ENCODE data around the gene TPSG1. TPM values are rescaled to one million over a fixed set of nuclear protein-coding genes. Genes with fewer than 3 reads are reported as not detected.
"Not testable (repeated sequence)": the region's sequence is repeated elsewhere in the genome, so short reads cannot be mapped to it uniquely, and the experiment has no call there.

TPSG1 gene
- total RNA-seq, 6 experiments from 2014 or later, result 0.20 to 0.43 (median 0.43) TPM; not detected in 3

DNA sequence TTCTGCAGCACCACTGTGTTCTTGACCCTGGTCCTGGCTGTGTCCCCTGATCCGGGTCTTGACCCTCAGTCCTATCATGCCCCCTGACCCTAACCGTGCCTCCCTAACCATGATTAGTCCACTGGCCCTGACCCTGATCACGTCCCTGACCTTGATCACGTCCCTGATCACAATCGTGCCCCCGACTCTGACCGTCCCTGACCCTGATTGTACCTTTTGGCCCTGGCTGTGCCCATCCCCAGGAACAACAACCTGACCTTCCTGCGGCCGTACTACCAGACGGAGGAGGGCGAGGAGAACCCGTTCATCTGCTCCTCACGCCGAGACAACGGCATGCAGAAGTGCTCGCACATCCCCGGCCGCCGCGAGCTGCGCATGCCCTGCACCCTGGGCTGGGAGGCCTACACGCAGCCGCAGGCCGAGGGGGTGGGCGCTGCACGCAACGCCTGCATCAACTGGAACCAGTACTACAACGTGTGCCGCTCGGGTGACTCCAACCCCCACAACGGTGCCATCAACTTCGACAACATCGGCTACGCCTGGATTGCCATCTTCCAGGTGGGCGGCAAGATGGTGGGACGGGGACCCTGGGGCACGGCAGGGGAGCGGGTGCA is 24.9 kb downstream of the TPSG1 start:
- ATAC-seq, result peak in 1 of 4 donors; percentile 2
- intact Hi-C loops (cut with DNase I), result no loop called here
- no peaks in the 10 kb centered on the region for H3K9me3 ChIP-seq
- H3K36me3 ChIP-seq, result peaks cover 0 to 1% (median 0%) of the 10 kb centered on the region in 4 donors
- DNase-seq, result no peak
- TF ChIP-seq, protein P1, sequence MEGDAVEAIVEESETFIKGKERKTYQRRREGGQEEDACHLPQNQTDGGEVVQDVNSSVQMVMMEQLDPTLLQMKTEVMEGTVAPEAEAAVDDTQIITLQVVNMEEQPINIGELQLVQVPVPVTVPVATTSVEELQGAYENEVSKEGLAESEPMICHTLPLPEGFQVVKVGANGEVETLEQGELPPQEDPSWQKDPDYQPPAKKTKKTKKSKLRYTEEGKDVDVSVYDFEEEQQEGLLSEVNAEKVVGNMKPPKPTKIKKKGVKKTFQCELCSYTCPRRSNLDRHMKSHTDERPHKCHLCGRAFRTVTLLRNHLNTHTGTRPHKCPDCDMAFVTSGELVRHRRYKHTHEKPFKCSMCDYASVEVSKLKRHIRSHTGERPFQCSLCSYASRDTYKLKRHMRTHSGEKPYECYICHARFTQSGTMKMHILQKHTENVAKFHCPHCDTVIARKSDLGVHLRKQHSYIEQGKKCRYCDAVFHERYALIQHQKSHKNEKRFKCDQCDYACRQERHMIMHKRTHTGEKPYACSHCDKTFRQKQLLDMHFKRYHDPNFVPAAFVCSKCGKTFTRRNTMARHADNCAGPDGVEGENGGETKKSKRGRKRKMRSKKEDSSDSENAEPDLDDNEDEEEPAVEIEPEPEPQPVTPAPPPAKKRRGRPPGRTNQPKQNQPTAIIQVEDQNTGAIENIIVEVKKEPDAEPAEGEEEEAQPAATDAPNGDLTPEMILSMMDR (IDR thresholded peaks at IDR 0.05), result no peak
- no peak for TF ChIP-seq POLR2A (IDR thresholded peaks at IDR 0.05)
- WGBS (ENCODE audit: insufficient coverage, low coverage, low lambda C conversion rate, missing lambda C conversion rate), result 35% methylated on average over 8 of the region's 38 CpGs
- no peaks in the 10 kb centered on the region for H3K4me1 ChIP-seq
- no peak overlapping the region for H3K27ac ChIP-seq
- H3K27me3 ChIP-seq, result no peaks in the 10 kb centered on the region
- H3K4me3 ChIP-seq, result no peak overlapping the region

DNA sequence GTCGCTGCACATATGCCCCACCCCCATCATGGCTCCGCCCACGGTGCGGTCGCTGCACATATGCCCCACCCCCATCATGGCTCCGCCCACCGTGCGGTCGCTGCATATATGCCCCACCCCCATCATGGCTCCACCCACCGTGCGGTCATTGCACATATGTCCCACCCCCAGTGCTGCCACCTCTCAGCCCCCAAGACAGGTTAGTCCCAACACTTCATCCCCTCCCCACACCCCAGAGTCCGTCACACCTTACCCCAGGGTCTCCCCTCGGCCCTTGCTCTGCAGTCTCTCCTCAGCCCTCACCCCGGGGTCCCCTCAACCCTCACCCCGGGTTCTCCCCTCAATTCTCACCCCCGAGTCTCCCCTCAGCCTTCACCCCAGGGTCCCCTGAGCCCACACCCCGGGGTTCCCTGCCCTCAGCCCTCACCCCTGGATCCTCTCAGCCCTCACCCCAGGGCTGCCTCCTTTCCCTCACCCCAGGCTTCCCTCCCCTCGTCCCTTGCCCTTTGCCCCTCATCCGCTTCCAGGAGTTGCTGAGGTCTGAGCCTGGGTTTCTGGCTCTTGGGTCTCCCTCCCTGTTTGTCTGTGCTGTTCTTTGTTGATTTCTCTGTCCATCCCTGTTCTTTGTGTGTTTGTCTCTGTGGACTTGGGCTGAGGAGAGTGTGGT is 25.6 kb downstream of the TPSG1 start:
- peaks cover 0 to under 1% (median 0%) of the 10 kb centered on the region in 4 donors for H3K4me1 ChIP-seq
- no peaks in the 10 kb centered on the region for H3K27me3 ChIP-seq
- intact Hi-C loops (cut with DNase I), result no loop called here
- H3K9me3 ChIP-seq, result no peaks in the 10 kb centered on the region
- no peak overlapping the region for H3K4me3 ChIP-seq
- DNase-seq (no peak), ATAC-seq (peak in 3 of 4 donors; percentile 18 to 54 (median 18))
- H3K36me3 ChIP-seq, result no peaks in the 10 kb centered on the region
- no peak for TF ChIP-seq POLR2A (IDR thresholded peaks at IDR 0.05)
- TF ChIP-seq, protein P1 (IDR thresholded peaks at IDR 0.05), result no peak
- WGBS (ENCODE audit: insufficient coverage, low coverage, low lambda C conversion rate, missing lambda C conversion rate), result 68% methylated on average over 9 of the region's 19 CpGs
- no peak overlapping the region for H3K27ac ChIP-seq

DNA sequence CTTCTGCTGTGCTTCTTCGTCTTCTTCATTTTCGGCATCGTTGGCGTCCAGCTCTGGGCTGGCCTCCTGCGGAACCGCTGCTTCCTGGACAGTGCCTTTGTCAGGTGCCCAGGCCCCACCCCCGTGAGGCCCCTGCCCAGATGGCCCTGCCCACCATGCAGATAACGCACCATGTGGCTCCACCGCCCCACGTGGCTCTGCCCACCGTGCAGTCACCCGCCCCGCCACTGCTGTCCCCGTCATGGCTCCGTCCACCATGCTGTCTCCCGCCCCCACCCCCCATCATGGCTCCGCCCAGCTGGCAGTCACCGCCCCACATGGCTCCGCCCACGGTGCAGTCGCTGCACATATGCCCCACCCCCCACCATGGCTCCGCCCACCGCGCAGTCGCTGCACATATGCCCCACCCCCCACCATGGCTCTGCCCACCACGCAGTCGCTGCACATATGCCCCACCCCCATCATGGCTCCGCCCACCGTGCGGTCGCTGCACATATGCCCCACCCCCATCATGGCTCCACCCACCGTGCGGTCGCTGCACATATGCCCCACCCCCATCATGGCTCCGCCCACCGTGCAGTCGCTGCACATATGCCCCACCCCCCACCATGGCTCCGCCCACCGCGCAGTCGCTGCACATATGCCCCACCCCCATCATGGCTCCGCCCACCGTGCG is 26.3 kb downstream of the TPSG1 start:
- ATAC-seq; H3K36me3 ChIP-seq; H3K4me1 ChIP-seq; intact Hi-C loops (cut with DNase I); DNase-seq; H3K9me3 ChIP-seq; H3K4me3 ChIP-seq; H3K27ac ChIP-seq; H3K27me3 ChIP-seq: not testable (repeated sequence)
- 78% methylated on average over 34 of the region's 44 CpGs for WGBS (ENCODE audit: insufficient coverage, low coverage, low lambda C conversion rate, missing lambda C conversion rate)

DNA sequence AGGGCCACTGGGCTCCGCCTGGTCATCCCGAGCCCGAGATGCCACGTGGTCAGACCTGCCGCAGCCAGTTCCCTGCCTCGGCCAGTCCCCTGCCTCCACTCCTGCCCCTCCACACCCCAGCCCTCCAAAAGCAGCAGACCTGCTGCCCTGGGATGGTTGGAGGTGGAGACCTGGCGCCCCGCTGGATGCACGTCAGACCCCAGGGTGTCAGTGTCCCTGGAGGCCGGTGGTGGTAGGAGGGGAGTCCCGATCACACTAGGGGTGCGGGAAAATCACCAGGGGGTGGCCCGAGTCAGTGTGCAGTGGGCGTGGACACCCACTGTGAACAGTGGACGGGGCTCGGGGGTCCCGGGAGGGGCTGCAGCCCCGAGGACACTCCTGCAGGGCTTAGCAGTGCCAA is 26.9 kb downstream of the TPSG1 start:
- H3K27ac ChIP-seq, result no peak overlapping the region
- no peaks in the 10 kb centered on the region for H3K36me3 ChIP-seq
- intact Hi-C loops (cut with DNase I), result no loop called here
- H3K4me1 ChIP-seq, result peaks cover 0 to 13% (median 0%) of the 10 kb centered on the region in 4 donors
- H3K27me3 ChIP-seq, result no peaks in the 10 kb centered on the region
- no peak overlapping the region for H3K4me3 ChIP-seq
- no peak for DNase-seq
- WGBS (ENCODE audit: insufficient coverage, low coverage, low lambda C conversion rate, missing lambda C conversion rate), result 87% methylated on average over 6 of the region's 18 CpGs
- ATAC-seq, result no peak
- H3K9me3 ChIP-seq, result no peaks in the 10 kb centered on the region
- no peak for TF ChIP-seq POLR2A (IDR thresholded peaks at IDR 0.05)
- TF ChIP-seq, protein P1 (IDR thresholded peaks at IDR 0.05), result no peak
